HG02763 (cell line): ENCODE data around the gene TMEM63C.
A peak's percentile ranks its signal among the peaks of the same experiment; 100 is the strongest.
"Not testable (repeated sequence)": the region's sequence is repeated elsewhere in the genome, so short reads cannot be mapped to it uniquely, and the experiment has no call there.

Experiments
- ATAC-seq: cut with Tn5 transposase; IDR thresholded peaks from one replicate; pipeline ENCODE4 v1.9.1; 2021; ENCODE audit warnings: mild to moderate bottlenecking, moderate library complexity; ENCODE audit not compliant: unreplicated experiment

The TMEM63C gene

DNA sequence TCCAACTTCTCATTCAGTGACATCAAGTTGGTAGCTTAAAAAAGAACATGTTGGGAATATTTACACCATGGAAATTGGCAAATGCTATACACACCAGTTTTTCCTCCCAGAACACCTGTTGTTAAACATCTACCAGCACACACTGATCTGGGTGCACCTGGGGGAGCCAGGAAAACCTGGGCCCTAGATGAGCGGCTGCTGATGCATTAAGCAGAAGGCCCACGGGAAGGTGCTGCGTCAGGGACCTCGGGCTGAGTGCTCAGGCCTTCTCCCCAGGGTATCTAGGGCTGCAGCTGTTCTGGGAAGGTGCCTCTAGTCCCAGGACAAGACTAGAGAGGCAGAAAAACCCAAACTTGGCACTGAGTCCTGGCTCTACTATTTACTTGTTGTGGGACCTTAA, 92.2 kb downstream of the TMEM63C start:
- ATAC-seq: no peak

DNA sequence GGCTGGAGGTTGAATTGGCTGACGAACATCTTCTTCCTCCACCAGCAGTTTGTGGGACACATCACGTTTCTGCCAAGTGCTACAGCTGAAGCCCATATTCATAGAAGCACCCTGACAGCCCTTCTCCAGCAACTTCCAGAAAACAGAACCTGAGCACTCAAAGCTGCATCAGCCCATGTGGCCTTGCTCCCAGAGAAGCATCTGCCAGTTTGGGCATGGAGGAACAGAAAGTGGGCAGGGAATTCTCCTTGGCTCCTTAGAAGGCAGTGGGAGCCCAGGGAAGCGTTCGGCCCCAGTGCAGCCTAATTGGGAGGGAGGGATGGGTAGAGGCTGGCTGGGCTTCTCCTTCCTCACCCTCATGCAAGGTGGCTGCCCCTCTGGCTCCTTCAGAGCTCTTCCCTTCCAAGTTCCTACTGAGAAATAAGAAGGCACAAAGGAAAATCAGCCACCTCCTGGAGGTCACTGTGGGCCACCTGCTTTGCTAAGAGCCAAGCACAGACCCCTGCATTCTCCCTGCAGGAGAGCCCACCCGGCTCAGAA, 93.5 kb downstream of the TMEM63C start:
- no peak for ATAC-seq

DNA sequence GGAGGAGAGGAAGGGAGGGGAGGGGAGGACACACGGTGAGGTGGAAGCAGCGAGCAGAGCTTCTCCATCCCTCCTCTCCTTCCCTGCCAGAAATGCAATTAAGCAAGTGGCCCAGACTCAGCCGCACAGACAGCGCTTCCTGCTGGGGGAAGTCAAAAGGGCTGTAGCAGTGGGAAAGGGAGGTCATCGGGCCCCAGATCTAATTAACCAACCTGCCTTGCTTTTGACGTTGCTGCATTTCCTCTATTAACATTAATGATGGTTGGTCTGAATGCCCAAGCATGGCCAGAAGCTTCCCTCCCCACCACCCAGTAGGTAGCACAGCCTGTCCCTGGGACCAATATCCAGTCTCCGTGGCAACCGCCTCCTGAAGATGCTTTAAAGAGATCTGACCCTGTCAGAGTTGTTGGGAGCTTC, 94.0 kb downstream of the TMEM63C start:
- no peak for ATAC-seq

DNA sequence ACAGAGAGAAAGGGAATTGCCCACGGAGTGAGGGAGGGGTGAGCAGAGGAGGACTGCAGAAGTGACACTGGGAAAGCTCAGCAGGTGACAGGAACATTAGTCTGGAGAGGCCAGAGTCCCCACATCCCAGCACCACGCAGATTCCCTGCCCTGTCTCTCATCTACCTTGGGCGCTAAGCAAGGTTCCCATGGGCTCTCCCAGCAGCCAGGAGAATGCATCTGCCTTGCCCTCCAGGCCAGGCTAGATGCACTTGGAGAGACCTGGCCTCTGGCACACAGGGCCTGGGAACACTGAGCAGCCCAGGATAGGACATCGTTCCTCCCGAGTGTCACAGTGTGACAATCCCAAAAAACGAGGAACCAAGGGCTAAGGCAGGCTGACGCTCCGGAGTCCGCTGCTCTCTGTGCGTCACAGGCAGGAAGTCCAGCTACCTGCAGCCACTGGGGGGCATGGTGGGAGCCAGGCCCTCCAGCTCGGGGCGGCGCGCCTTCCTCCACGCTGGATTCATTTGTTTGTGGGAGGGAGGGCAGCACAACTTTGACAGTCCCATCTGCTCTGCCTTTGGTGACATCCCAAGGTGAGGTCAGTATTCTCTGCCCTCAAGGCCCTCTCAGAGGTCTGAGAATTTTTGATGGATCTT, 94.8 kb downstream of the TMEM63C start:
- no peak for ATAC-seq

DNA sequence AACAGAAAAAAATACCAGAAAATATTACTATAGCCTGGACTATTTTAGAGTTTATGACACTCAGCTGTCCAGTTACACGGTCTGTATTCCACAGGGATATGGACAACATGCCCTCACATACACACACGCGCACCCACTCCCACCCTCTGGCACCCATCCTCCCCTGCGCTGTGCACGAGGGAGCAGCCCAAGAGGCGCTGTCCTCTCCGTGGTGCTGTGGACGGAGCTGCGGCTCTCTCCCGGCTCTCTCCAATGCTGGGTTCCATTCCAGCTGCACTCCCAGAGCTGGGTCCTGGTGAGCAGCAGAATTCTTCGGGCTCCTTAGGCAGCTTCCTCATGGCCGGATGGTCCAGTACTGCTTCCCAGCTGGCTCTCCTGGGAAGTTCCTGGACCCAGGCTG, 95.4 kb downstream of the TMEM63C start:
- ATAC-seq: no peak

DNA sequence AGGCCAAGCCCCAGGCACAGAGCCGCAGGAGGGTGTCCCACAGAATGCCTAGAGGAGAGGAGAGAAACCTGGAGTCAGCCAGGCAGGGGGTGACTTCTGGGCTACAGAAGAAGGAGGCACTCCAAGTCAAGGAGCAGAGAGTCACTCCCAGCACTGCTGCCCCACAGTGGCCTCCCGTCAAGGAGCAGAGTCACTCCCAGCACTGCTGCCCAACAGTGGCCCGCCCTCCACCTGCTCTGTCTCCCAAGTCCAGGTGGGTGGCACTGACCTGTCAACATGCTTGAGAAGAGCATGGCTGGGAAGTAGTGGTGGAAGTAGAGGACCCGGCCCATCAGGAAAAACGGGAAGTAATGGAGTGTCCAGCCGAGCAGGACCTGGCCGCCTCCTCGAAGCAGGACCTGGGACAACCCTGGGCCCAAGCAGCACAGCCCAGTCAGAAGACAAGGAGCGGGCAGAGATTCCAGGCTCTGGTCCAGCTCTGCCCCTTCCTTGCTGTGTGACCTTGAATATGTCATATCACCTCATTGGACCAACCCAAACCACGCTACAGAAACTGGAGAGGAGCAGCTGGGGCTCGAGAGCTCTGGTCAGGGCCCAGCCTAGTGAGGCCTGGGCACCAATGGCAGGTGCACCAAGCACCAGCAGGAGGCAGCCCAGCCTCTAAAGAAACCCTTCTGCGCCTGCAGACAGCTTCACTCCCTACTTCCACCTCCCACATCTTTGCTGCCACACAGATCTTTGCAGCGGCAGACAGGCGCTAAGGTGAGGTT, 97.0 kb downstream of the TMEM63C start:
- ATAC-seq: no peak

DNA sequence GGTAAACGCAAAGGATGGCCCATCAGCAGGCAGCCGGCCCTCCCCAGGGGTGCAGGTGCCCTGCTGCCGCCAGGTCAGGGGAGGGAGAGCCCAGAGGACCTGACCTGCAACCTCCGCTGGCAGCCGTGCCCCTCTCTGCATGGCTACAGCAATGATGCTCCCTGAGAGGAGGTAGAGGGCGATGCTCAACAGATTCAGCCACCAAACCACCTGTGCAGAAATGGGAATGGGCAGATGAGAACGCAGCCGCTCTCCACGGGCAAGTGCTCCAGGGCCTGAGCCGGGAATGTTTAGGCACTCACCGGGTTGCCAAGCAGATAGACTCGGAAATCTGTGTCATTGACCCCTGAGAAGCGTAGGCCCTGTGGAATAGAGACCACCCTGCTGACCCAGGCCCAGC, 98.1 kb downstream of the TMEM63C start:
- no peak for ATAC-seq

DNA sequence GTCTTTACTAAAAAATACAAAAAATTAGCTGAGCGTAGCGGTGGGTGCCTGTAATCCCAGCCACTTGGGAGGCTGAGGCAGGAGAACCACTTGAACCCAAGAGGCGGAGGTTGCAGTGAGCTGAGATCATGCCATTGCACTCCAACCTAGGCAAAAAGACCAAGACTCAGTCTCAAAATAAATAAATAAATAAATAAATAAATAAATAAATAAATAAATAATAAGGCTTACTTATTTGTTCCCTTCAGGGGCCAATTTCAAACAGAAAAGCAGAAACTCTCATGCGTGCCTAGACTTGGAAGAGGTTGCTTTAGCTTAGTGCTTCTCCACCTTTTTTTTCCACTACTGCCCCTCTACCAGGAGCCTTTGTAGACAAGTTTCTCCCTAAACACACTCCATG, 99.3 kb downstream of the TMEM63C start:
- ATAC-seq: not testable (repeated sequence)

DNA sequence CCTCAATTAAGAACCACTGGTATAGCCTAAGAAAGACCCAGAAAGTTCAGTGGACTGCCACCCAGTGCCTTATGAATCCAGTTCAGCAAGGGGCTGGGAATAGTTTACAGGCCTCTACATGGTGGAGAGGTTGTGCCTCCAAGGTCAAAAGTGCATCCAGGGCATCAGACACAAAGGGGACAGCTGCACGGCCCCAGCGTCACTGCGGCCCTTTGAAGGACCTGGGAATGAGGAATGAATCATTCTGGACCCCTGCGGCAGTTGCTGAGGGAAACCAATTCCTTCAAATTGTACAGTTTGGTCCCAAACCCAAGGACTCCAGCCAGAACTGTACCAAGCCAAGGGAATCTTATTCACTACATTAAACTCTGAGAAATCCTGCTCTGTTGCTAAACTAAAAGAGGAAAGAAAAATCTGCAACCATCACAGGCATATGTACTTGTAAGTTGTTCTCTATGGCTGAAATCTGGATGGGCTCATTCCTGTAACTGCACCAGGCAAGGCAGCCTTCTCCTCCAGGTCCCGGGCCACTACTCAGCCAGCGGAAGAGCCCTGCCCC, 100.3 kb downstream of the TMEM63C start:
- ATAC-seq: no peak

DNA sequence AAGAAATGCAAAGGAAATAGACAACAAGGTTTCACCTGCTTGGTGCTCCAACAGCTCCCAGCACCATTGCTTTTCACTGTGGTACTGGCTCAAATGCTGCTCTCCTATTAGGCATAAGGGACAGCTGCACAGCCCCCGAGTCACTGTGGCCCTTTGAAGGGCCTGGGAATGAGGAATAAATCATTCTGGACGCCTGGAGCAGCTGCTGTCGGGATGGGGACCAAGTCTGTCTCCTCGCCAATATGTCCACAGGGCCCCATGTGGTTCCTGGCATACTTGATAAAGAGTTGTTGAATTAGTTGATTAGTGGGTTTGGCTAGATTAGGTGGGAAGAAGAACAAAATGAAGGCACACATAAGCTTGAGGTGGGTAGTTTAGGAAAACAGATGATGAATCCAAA, 102.5 kb downstream of the TMEM63C start:
- ATAC-seq: no peak

DNA sequence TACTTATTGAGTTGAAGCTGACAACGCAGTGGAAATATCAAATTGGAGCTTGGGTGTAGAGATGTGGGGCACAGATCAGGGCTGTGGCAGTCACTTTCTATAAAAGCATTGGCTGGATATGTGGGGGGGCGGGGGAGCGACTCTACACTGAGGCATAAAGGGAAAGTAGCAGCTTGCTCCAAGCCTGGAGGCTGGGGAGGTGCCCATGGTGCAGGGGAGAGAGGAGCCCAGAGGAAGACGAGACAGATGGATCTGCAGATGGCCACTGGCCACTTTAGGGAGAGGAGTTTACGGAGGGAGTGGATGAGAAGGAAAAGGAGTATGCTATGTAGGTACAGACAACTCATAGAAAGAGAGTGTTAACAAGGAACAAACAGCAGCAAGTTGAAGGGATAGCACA, 102.9 kb downstream of the TMEM63C start:
- no peak for ATAC-seq

DNA sequence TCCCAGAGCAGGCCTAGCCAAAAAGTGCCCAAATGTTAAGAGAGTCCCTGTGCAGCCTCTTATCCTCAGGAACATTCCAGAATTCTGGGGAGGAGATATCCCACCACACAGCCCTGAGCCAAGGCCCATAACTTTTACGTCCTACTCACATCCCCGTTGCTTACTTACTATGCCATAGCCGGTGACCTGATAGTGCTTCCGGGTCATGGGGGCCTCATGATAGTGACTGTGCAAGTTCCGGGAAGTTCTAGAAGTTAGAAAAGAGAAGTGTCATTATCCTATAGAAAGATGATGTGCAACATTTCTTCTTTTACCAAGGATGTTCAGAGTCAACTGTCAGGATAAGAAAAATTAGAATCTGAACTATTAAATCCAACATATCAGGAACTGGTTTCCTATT, 105.0 kb downstream of the TMEM63C start:
- ATAC-seq: no peak

DNA sequence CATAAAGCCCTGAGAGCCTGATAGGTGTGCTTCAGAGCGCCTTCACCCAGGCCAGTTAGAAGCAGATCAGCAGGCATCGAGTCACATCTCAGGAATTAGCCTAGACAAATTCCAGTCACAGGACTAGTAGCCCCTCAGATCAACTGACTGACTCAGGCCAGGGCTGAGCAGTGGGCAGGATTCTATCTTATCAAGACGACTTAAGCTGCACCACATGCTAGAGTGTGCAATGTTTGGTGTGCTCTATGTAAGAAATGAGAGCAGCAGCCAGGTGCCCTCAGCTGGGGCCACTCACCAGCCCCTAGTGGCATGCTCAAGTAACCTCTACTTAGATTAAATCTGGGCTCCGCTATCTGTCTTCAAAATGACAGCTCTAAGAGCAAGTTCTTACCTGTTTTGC, 109.1 kb downstream of the TMEM63C start:
- ATAC-seq: no peak

DNA sequence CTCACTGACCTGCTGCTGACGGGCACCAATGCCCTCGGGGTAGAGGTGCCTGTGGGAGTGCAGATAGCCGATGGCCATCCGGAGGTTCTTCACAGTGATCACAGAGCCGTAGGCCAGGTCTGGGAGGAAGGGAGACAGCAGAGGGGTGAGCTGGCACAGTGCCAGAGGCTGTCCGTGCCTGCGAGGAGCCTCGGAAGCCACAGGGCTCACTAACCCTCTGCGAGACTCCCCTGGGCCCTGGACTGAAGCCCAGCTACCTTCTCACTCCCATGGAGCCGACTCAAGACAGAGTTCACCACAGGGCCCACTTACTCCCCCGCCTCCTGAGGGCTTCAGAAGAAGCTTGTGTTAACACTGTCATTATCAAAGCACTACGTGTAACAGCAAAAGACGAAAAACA, 114.6 kb downstream of the TMEM63C start:
- no peak for ATAC-seq

DNA sequence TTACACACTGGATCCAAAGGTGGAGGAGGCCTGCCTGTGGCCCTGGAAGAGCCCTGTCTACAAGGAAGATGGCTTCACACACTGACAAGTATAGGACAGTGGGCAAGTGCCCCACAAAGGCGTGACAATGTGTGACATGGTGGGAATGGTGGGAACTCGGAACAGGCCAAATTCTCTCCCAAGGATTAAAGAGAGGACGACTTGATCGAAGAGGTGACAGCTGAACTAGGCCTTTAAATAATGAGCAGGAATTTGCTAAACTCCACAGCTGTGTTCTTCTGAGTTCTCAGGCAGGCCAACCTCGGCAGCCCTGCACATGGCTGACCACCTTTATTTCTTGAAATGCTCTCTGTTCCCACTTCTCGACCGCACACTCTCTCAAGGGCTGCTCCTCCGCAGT, 115.3 kb downstream of the TMEM63C start:
- ATAC-seq: no peak

DNA sequence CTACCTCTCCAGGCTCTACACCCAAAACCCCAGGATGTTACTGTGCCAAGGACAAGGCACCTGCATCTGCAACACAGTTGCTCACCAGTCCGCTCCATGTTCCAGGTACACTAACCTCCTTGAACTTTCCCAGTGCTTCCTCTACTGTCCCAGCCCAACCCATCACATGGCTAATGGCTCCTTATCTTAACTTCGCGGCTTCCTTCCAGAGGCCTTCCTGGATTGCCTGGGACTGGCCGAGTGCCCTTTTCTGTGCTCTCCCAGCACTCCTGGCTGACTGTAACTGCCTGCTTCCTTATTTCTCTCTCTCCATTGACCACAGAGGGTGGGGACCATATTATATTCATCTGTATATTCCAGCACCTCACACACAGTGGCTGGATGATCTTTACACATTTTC, 118.2 kb downstream of the TMEM63C start:
- ATAC-seq: no peak

DNA sequence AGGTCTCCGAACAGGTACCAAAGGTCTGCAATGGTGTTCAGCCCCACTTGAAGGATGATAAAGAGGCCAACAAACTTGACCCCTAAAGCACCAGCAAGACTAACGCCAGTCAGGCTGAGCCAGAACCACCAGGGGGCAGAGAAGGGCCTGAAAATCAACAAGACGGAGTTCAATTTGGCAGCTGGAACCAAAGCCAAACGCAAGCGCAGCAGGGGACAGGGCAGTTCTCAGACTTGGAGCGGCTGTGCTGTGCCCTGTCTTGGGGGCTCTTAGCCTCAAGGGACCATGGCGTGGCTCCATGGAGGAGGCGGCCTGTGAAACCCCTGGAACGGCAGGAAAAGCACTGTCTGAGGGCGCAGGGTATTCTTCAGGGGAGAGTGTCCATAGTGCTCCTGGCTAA, 119.5 kb downstream of the TMEM63C start:
- peak; percentile 40 for ATAC-seq

DNA sequence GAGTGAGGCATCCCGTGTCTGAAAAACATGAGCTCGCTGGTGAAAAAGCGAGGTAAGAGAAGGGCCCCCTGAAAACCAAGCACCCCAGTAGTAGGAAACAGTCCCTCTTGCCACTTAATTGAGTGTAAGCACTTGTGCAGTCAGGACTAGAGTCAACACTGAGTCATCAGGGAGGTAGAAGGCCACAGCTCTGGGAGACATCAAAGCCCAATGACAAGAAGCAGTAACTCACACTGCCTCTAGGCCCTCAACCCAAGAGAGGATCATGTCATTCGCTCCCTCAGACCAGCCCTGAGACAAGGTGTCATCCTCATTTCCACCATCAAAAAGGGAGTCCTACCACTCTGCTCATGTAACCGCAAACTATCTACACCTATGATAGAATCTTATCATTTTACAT, 121.3 kb downstream of the TMEM63C start:
- ATAC-seq: no peak

DNA sequence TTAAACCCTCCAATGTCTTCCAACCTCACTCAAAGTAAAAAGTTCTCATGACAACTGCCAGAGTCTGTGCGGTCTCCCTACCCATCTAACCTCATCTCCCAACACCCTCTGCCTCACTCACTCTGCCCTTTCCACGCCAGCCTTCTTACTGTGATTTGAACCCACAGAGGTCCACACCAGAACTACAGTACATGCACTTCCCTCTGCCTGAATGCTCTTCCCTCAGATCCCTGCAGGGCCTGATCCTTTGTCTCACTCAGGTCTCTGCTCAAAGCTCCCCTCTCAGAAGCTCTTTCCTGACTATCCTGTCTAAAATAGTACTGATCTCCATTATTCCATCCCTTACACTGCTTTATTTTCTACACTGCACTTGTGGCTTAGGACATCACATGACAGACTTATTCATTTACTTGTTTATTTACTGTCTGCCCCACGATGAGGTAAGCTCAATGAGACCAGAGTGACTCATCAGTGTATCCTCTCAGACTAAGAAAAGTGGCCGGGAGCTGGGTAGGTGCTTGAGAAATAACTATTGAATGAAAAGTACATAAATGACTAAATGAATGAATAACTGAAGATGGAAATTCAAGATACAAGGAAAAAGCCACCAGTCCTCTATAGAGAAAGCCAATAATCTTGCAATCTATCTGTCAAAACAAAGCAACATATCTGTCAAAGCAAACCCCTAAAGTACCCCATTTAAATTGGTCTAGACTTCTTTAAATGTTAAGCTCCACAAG, 122.0 kb downstream of the TMEM63C start:
- ATAC-seq: no peak

DNA sequence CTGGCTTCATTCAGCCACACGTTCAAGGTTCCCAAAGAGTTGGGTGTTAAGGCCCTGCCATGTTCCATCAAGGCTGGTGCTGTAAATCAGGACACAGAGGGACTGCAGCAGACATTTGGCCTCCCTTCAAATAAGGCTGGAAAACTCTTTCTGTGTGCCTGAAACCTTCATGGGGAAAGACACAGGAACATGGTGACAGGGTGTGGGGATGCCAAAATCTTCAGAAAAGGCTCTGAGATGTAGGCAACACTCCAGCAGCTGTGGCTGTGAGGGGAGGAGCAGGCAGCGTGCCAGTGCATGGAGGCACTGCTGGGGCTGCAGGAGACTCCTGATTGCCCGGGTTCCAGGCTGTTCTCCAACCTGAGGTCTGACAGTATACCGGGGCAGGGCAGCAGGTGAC, 124.1 kb downstream of the TMEM63C start:
- no peak for ATAC-seq

DNA sequence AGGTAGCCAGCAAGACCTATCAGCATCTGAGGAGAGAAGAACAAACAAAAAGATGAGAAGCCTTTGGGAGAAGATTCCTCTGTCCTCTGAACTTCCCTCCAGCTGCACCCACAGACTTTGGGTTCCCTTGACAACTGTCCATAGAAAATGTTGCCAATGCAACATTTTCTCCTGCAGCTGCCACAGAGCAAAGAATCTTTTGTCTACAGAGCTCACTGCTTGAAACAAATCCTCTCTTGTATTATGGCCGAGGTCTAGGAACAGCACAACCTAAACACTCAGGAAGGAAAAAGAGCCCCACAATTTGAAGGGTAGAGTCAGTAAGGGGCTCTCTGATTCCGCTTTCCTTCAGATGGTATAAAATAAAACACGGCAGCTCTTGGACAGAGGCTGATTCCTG, 124.8 kb downstream of the TMEM63C start:
- ATAC-seq: no peak
